ENCODE measurements around the gene WDR6. TPM values are rescaled to one million over a fixed set of nuclear protein-coding genes. Genes with fewer than 3 reads are reported as not detected.

WDR6 gene
- total RNA-seq, 1 donor from 2014 or later = 153 TPM

DNA sequence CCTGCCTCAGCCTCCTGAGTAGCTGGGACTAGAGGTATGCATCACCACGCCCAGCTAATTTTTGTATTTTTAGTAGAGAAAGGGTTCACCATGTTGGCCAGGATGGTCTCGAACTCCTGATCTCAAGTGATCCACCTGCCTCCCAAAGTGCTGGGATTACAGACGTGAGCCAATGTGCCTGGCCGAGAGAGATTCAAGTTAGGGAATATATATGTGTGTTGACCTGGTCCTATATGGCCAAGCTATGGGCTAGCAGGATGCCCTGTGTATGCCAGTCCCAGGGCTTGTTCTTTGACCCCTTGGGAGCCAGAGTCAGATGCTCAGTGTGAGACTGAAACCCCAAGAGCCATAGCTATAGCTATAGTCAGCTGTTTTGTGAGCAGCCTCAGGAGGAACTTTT, 16.6 kb downstream of the WDR6 start:
- peak overlapping the region; percentile 96 for H3K4me3 Mint-ChIP-seq
- H3K27ac Mint-ChIP-seq = peak overlapping the region; percentile 56
- no peaks in the 10 kb centered on the region for H3K27me3 Mint-ChIP-seq
- no peaks in the 10 kb centered on the region for H3K9me3 Mint-ChIP-seq
- peaks cover 61% of the 10 kb centered on the region for H3K36me3 Mint-ChIP-seq (ENCODE audit: low read depth)
- no peak for DNase-seq
- H3K4me1 Mint-ChIP-seq = peaks cover 40% of the 10 kb centered on the region
- intact Hi-C loops (cut with micrococcal nuclease) = loop anchor here (10.0 kb wide), 1 partner anchor 839 kb away; the partner anchor contains the start of gene CDC25A

DNA sequence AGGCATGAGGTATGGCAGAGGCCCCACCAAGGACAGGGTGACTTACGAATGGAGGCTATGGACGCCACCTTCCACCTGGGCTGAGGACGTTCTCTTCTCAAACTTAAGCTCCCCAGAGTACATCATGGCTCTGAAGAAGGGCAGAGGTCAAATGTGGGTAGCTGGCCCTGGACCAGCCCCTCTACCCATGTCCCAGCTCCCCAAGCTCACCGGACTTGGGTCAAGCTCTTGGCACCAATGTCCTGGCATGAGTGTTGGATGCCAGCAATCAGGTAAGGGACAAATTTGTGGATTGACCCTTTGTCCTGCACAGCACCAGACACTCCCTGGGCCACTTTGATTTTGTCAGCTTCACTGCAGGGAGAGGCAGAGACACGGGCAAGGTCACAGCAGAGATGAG, 17.3 kb downstream of the WDR6 start:
- no peaks in the 10 kb centered on the region for H3K9me3 Mint-ChIP-seq
- no peak for DNase-seq
- H3K27ac Mint-ChIP-seq = peak overlapping the region; percentile 47
- peaks cover 43% of the 10 kb centered on the region for H3K4me1 Mint-ChIP-seq
- intact Hi-C loops (cut with micrococcal nuclease) = loop anchor here (10.0 kb wide), 1 partner anchor 840 kb away; the partner anchor contains the start of gene CDC25A
- no peak overlapping the region for H3K4me3 Mint-ChIP-seq
- peaks cover 67% of the 10 kb centered on the region for H3K36me3 Mint-ChIP-seq (ENCODE audit: low read depth)
- no peaks in the 10 kb centered on the region for H3K27me3 Mint-ChIP-seq

DNA sequence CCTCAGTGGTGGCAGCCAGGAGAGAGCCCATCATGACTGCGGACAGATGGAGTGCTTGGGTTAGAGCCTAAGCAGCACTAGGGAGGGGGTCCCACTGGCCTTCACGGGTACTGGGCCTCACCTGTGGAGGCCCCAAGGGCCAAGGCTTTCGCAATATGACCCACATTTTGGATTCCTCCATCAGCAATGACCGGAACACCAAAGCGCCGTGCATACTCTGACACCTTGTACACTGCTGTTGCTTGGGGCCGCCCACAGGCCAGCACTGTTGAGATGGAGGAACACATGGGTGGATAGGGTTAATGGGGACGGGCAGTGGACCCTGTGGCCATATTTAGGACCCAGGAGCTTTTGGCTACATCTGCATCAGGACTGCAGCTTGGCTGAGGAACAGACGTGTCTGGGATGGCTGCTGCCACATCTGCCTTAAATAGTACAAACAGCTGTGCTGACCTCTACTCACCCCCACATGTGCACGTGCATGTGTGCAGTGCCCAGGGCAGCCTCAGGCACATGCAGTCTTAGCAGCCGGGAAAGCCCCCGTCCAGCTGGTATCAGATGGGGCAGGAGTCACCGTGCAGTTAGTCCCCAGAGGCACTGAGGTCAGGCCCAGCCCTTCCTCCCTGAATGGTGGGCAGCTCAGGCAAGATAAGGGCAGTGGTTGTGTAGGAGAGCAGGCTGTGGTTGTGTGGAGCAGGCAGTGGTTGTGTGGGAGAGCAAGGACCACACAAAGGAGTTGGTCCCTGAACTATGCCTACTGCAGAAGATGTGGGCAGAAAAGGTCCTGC, 18.0 kb downstream of the WDR6 start:
- Mint-ChIP-seq H3K9me3 (no peaks in the 10 kb centered on the region), H3K27ac (peak overlapping the region; percentile 62), H3K4me3 (no peak overlapping the region), H3K36me3 (ENCODE audit: low read depth) (peaks cover 72% of the 10 kb centered on the region), H3K4me1 (peaks cover 45% of the 10 kb centered on the region), H3K27me3 (no peaks in the 10 kb centered on the region)
- intact Hi-C loops (cut with micrococcal nuclease) = loop anchor here (10.0 kb wide), 1 partner anchor 840 kb away; the partner anchor contains the start of gene CDC25A
- no peak for DNase-seq

DNA sequence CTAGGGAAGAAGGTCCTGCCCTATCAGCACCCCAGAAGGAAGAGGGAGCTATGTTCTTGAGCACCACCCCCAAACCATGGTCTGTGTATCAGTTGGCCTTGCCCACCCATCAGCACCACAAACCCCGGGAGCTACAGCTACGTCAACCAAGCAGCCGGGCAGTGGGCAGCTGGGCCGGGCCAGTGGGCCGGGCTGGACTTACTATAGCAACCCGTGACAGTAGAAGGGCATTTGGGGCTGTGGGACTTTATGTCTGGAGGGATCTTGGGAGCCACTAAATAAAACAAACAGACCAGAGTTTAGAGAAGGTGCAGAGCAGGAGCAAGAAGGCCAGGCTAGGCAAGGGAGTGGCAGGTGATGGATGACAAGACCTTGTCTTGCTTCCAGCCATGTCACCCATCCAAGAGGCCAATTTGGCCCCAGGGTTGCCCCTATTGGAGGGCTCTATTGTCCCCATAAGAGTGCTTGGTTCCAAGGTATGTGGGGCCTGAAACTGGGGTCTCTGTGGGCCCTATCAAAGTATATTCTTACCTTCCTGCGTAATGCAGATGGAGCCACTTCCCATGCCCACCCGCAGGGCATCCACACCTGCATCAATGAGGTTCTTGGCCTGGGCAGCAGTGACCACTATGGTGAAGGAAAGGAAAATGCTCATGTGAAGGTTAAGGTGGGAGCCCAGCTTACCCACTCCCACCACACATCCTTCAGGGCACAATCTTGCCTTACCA, 18.8 kb downstream of the WDR6 start:
- no peak for DNase-seq
- no peaks in the 10 kb centered on the region for H3K9me3 Mint-ChIP-seq
- no peaks in the 10 kb centered on the region for H3K27me3 Mint-ChIP-seq
- H3K4me3 Mint-ChIP-seq = no peak overlapping the region
- intact Hi-C loops (cut with micrococcal nuclease) = loop anchor here (10.0 kb wide), 1 partner anchor 841 kb away; the partner anchor contains the start of gene CDC25A
- H3K4me1 Mint-ChIP-seq = peaks cover 45% of the 10 kb centered on the region
- peaks cover 79% of the 10 kb centered on the region for H3K36me3 Mint-ChIP-seq (ENCODE audit: low read depth)
- peak overlapping the region; percentile 62 for H3K27ac Mint-ChIP-seq

DNA sequence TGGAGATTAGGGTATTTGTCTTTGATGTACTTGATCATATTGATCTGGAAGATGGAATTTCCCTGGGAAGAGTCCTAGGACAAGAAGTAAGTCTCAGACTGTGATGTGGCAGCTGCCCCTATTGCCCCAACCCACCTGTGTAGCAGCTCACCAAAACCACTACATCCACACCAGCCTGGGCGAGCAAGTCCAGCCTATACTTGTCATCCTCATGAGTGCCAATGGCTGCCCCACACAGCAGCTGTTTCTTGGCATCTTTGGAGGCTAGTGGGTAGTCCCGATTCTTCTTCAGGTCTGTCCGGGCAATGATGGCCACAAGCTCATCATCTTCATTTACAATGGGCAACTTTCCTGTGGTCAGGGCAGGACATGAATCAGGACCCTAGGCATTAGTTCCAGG, 19.3 kb downstream of the WDR6 start:
- H3K27ac Mint-ChIP-seq = no peak overlapping the region
- H3K4me3 Mint-ChIP-seq = peak overlapping the region; percentile 27
- H3K9me3 Mint-ChIP-seq = no peaks in the 10 kb centered on the region
- H3K36me3 Mint-ChIP-seq (ENCODE audit: low read depth) = peaks cover 82% of the 10 kb centered on the region
- intact Hi-C loops (cut with micrococcal nuclease) = loop anchor here (10.0 kb wide), 1 partner anchor 842 kb away; the partner anchor contains the start of gene CDC25A
- DNase-seq = no peak
- H3K27me3 Mint-ChIP-seq = no peaks in the 10 kb centered on the region
- H3K4me1 Mint-ChIP-seq = peaks cover 42% of the 10 kb centered on the region

DNA sequence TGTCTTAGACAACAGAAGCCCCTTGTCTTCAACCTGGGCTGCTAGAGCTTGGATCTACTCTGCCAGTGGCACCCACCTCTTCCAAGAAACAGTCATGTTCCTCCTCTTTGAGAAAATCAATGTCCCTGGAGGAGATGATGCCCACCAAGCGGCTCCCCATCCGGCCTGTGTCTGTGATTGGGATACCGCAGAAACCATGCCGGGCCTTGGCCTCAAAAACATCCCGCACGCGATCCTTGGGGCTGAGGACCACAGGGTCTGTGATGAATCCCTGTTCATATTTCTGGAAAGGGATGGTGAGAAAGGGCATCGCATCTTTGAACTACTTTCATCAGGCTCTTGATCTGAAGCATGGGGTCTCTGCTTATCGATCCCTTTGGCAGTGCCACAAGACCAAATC, 20.4 kb downstream of the WDR6 start:
- H3K4me1 Mint-ChIP-seq = peaks cover 42% of the 10 kb centered on the region
- intact Hi-C loops (cut with micrococcal nuclease) = loop anchor here (2.0 to 10.0 kb wide), 2 partner anchors 67 to 843 kb away; partner anchors contain the start of genes CDC25A and QRICH1
- peaks cover 90% of the 10 kb centered on the region for H3K36me3 Mint-ChIP-seq (ENCODE audit: low read depth)
- peak overlapping the region; percentile 95 for H3K27ac Mint-ChIP-seq
- no peaks in the 10 kb centered on the region for H3K27me3 Mint-ChIP-seq
- DNase-seq = peak; percentile 59
- H3K9me3 Mint-ChIP-seq = no peaks in the 10 kb centered on the region
- H3K4me3 Mint-ChIP-seq = peak overlapping the region; percentile 98

DNA sequence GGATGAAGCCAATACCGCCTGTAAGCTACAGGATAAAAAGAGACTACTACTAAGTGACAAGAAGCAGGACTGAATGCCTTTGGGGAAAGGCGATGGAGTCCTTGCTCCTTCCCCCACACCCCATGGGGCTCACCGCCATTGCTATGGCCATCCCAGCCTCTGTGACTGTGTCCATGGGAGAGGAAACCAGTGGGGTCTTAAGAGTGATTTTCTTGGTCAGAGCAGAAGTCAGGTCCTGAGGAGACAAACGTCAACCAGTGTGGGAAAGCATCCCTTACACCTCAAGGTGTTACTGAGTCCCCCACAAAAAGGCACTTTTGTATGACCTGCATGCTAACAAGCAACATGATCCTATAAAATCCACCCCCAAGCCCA, 21.1 kb downstream of the WDR6 start:
- intact Hi-C loops (cut with micrococcal nuclease) = loop anchor here (2.0 to 10.0 kb wide), 2 partner anchors 67 to 843 kb away; partner anchors contain the start of genes CDC25A and QRICH1
- H3K4me3 Mint-ChIP-seq = peak overlapping the region; percentile 98
- peaks cover 86% of the 10 kb centered on the region for H3K36me3 Mint-ChIP-seq (ENCODE audit: low read depth)
- H3K27ac Mint-ChIP-seq = peak overlapping the region; percentile 95
- H3K9me3 Mint-ChIP-seq = no peaks in the 10 kb centered on the region
- no peaks in the 10 kb centered on the region for H3K27me3 Mint-ChIP-seq
- no peak for DNase-seq
- H3K4me1 Mint-ChIP-seq = peaks cover 38% of the 10 kb centered on the region

DNA sequence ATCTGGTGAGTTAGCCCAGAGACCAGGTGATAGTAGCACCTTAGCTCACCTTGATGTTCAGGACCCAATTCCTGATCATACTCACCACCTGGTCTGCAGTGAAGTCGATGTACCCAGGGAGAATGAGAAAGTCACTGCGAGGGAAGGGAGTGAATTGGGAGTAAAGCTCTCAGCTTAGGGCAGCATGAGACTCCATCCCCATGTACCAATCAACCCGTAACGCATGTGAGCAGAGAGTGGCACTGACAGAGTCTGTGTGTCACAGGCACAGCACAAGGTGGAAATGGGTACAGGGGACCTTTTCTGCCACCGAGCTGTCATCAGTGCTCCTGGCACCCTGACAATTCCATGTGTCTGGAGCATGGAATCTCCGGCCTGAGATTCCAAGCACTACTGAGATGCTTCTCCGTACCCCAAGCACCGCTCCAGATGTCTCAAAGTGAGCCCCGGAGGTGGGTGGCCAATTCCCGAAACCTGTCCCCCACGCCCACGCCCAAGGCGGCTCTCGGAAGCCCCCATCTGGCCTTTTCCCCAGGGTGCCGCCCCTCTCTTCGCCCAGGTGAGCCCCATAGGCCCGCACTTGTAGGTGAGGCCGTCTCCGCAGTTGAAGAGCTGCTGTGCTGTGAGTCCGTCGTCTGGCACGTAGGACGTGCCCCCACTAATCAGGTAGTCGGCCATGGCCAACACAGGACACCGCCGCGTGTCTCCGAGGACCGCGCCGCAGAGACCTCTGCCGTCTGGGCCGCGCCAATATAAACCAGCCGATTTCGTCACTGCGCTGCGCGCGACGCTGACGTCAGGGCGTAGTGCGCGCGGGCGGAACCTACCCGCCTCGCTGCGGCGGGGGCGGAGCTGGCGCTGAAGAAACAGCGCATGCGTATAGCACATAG, 21.7 kb downstream of the WDR6 start, which contains the start of gene IMPDH2:
TSS of gene IMPDH2 (minus strand) at position 726 of the 890 bp plus-strand sequence. CDS start at position 678, 48 bp downstream.
- H3K27me3 Mint-ChIP-seq = no peaks in the 10 kb centered on the region
- H3K36me3 Mint-ChIP-seq (ENCODE audit: low read depth) = peaks cover 81% of the 10 kb centered on the region
- DNase-seq = peak; percentile 99
- H3K9me3 Mint-ChIP-seq = no peaks in the 10 kb centered on the region
- peaks cover 34% of the 10 kb centered on the region for H3K4me1 Mint-ChIP-seq
- H3K27ac Mint-ChIP-seq = peak within 1 kb of the TSS; percentile 95
- intact Hi-C loops (cut with micrococcal nuclease) = loop anchor here (1.0 to 10.0 kb wide), 3 partner anchors 8 to 844 kb away; partner anchors contain the start of genes CDC25A and QRICH1
- H3K4me3 Mint-ChIP-seq = peak within 1 kb of the TSS; percentile 98

DNA sequence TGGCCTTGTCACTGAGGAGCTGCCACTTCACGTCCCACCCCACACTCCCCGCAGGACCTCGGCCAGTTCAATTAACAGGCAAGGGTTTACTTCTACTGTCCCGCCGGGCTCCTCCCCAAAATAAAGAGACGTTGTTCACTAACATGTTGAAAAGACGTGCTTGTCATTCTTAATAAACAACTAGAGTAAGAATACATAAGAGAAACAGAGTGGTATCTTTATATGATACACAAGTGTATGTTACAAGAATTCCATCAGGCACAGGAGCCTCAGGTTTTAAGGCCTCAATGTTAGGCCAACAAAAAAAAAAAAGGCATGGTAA, 22.3 kb downstream of the WDR6 start:
- intact Hi-C loops (cut with micrococcal nuclease) = loop anchor here (1.0 to 10.0 kb wide), 3 partner anchors 8 to 845 kb away; partner anchors contain the start of genes CDC25A and QRICH1
- DNase-seq = no peak
- Mint-ChIP-seq H3K4me3 (peak overlapping the region; percentile 98), H3K4me1 (peaks cover 33% of the 10 kb centered on the region), H3K36me3 (ENCODE audit: low read depth) (peaks cover 76% of the 10 kb centered on the region), H3K27ac (peak overlapping the region; percentile 95), H3K27me3 (no peaks in the 10 kb centered on the region), H3K9me3 (no peaks in the 10 kb centered on the region)

DNA sequence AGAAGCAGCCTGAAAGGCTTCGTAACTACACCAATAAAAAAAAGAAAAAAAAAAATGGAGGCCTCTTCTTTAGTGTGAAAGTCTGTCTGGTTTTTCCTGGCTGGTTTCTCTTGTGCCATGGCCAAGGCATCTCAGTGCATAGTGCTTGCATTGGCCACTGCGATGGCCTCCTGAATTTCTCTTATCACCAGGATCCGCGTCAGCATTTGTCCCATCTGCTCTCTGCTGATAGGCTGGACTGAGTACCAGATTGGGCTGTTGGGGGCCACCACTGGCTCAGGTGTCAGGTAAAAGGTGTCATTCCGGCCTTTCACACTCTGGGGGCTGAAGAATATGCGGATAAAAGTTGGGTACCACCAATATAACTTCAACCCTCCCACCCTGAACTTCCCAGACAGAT, 23.1 kb downstream of the WDR6 start:
- peaks cover 74% of the 10 kb centered on the region for H3K36me3 Mint-ChIP-seq (ENCODE audit: low read depth)
- no peaks in the 10 kb centered on the region for H3K9me3 Mint-ChIP-seq
- peak overlapping the region; percentile 69 for H3K27ac Mint-ChIP-seq
- intact Hi-C loops (cut with micrococcal nuclease) = no loop called here
- H3K4me1 Mint-ChIP-seq = peaks cover 32% of the 10 kb centered on the region
- DNase-seq = no peak
- no peak overlapping the region for H3K4me3 Mint-ChIP-seq
- H3K27me3 Mint-ChIP-seq = no peaks in the 10 kb centered on the region

DNA sequence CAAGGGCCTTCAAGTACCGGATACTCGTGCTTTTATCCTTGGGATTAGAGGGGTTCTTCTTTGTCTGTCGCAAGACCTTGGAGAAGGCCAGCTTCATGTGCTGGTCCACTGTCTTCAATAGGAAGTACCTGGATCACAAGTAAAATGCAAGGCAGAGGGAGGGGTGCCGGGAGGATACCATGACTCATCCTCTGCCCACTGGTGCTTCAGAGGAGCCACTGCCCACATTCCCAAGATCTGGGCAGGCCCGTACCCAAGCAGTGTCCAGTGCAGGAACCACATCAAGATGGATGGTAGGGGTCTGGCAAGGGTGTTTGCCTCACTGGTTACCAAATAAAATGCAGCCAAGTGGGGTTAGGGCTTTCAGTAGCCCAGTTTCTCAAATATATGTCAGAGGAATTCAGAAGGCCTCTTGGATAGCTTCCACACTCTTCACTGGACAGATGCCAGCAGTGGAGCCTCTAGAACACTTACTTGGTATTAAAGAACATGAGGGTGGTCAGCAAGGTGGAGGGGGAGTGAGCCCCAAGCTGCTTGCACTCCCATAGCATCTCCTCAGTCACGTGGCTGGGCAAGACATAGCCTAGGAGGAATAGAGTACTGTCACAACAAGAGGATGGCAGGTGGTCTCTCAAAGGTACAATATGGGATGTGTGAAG, 25.6 kb downstream of the WDR6 start:
- Mint-ChIP-seq H3K9me3 (no peaks in the 10 kb centered on the region), H3K4me1 (peaks cover 17% of the 10 kb centered on the region), H3K36me3 (ENCODE audit: low read depth) (peaks cover 65% of the 10 kb centered on the region), H3K27me3 (no peaks in the 10 kb centered on the region), H3K27ac (no peak overlapping the region), H3K4me3 (no peak overlapping the region)
- DNase-seq = no peak
- intact Hi-C loops (cut with micrococcal nuclease) = no loop called here

DNA sequence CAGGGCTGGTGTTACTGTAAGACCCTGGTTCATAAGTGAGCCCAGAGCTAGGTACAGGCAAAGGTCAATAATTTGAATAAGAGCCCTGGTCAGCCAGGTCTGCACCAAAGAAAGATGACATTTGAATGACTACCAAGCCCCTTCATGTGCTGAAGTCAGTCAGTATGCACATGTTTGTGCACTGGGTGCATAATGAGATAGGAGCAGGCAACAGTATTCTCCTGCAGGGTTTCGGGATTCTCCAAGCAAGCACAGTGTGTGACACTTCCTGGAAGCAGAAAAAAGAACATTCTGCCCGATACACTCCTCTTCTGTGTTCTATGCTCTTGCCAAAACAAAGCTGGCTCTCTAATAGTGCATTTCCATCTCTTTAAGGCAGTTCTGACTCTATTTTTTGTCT, 27.5 kb downstream of the WDR6 start:
- intact Hi-C loops (cut with micrococcal nuclease) = no loop called here
- no peak for DNase-seq
- no peaks in the 10 kb centered on the region for H3K9me3 Mint-ChIP-seq
- no peak overlapping the region for H3K27ac Mint-ChIP-seq
- H3K4me1 Mint-ChIP-seq = peaks cover 3% of the 10 kb centered on the region
- H3K27me3 Mint-ChIP-seq = no peaks in the 10 kb centered on the region
- H3K36me3 Mint-ChIP-seq (ENCODE audit: low read depth) = peaks cover 49% of the 10 kb centered on the region
- no peak overlapping the region for H3K4me3 Mint-ChIP-seq

DNA sequence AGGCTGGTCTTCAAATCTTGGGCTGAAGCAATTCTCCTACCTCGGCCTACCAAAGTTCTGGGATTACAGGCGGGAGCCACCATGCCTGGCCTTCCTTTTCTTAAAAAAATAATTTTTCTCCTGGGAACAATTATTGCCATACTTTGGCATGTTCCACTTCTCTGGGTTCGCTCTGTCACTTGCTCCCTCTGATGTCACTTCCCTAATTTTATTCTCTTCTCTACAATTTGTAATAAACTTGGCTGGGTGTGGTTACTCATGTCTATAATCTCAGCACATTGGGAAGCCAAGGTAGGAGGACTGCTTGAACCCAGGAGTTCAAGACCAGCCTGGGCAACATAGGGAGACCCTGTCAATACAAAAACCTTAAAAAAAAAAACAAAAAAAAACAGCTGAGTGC, 28.1 kb downstream of the WDR6 start:
- no peak for DNase-seq
- no peak overlapping the region for H3K27ac Mint-ChIP-seq
- H3K4me3 Mint-ChIP-seq = no peak overlapping the region
- intact Hi-C loops (cut with micrococcal nuclease) = no loop called here
- H3K27me3 Mint-ChIP-seq = no peaks in the 10 kb centered on the region
- H3K36me3 Mint-ChIP-seq (ENCODE audit: low read depth) = peaks cover 47% of the 10 kb centered on the region
- H3K4me1 Mint-ChIP-seq = no peaks in the 10 kb centered on the region
- no peaks in the 10 kb centered on the region for H3K9me3 Mint-ChIP-seq
